Activated gamma-delta T cell treated with anti-CD3 and anti-CD28 coated beads, Interleukin-2, amount 50 U/mL, for 16 hours (primary cell): Measurements from ENCODE around the gene OR4N5.
"Not testable (repeated sequence)": the region's sequence is repeated elsewhere in the genome, so short reads cannot be mapped to it uniquely, and the experiment has no call there.

Experiments
- DNase-seq: peaks from one replicate; pipeline ENCODE4 v3.0.0-alpha.2; 2020; ENCODE audit warnings: low read depth

The OR4N5 gene, protein sequence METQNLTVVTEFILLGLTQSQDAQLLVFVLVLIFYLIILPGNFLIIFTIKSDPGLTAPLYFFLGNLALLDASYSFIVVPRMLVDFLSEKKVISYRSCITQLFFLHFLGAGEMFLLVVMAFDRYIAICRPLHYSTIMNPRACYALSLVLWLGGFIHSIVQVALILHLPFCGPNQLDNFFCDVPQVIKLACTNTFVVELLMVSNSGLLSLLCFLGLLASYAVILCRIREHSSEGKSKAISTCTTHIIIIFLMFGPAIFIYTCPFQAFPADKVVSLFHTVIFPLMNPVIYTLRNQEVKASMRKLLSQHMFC

DNA sequence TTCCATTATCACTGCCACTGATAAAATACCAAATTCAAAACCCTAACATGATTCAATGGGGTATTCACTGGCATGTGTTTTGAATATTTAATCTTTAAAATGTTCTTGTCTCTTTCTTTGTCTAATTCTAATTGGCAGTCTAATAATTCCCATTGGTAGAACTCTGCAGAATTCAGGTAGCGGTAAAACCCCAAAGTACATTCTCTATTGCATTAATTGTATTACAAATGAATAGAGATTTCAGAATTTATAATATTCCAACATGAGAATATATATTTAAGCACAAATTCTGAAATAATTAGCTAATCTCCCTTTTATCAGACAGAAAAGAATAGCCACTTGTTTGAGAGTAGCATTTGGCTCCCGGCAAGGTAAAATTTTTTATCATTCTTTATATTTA is at the start of gene OR4N5:
Gene OR4N5 (plus strand): TSS at position 301 of the 400 bp plus-strand sequence. CDS start 4,916 bp downstream, outside the sequence.
- DNase-seq, result no peak

GRCh38 chr14:20092050-20092449 is 46.6 kb upstream of the OR4N5 start:
- DNase-seq, result no peak

DNA sequence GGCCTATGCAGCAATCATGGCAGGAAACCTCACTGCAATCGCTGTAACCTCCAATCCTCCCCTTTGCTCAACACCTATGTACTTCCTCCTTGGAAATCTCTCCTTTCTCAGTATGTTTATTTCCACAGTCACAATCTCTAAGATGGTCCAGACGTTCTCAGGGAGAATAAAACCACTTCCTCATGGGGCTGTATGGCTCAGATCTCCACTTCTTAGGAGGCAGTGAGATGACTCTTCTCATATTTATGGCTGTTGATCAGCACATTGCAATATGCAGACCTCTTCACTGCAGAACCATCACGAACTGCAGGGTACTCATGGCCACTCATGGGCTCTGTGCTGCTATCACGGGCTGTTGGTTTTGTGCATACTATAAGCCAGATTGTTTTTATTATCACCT is 45.2 kb upstream of the OR4N5 start:
- no peak for DNase-seq

DNA sequence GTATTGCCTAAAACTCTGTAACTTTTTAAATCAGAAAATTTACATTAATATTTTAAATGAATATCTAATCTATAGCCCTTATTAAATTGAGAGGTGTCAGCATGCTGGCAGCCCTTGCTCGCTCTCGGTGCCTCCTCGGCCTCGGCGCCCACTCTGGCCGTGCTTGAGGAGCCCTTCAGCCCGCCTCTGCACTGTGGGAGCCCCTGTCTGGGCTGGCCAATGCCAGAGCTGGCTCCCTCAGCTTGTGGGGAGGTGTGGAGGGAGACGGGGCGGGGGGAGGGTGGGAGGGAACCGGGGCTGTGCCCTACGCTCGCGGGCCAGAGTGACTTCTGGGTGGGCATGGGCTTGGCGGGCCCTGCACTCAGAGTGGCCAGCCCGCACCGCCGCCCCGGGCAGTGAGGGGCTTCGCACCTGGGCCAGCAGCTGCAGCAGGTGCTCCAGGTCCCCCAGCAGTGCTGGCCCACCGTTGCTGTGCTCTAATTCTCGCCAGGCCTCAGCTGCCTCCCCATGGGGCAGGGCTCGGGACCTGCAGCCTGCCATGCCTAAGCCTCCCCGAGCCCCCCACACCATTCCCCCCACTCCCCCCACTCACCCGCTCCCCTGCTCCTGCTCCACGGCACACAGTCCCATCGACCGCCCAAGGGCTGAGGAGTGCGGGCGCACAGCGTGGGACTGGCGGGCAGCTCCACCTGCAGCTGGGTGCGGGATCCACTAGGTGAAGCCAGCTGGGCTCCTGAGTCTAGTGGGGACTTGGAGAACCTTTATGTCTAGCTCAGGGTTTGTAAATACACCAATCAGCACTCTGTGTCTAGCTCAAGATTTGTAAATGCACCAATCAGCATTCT is 39.5 kb upstream of the OR4N5 start:
- DNase-seq, result not testable (repeated sequence)

- DNase-seq, result no peak
Observed at GRCh38 chr14:20110438-20110837, 28.2 kb upstream of the OR4N5 start, which contains the start of gene OR4K17. Gene OR4K17, plus strand, starts transcription at chr14:20110739. Its CDS starts 6,761 bp downstream, at chr14:20117500.

DNA sequence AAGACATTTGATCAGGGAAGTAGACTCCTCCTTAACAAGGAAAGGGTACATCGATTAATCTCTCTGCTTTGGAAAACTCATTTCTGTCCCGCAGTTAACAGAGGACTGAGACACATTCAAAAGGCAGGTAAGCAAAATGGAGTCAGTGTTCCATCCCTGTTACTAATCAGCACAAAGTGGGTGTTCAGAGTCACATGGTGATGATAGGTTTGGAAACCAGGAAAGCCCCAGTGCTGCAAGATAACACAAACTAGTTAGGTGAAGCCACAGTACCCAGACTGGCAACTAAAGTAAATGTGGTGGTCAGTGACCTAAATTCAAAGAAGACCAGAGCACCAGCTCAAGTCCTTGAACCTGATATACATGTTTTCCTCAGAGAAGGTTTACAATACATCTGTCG is 26.3 kb upstream of the OR4N5 start:
- no peak for DNase-seq

DNA sequence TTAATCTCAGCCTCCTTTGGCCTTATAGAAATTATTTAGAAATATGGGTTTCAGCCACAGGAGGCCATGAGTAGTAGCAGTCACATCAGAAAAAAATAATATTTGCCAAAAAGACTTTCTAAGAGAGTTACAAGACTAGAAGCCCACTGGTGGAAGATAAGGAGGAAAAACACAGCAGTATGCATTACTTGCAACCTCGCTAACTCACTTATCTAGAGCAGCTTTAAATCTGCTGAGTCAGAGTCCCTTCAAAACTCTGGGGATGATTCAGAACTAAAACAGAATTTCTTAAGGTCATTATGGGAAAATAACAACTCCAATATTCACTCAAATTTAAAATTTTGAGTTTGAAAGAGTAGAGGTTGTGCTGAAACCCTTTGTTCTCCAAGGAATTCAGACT is 21.9 kb upstream of the OR4N5 start:
- DNase-seq, result no peak

- DNase-seq, result no peak
Observed at GRCh38 chr14:20118795-20119194, 19.8 kb upstream of the OR4N5 start.

DNA sequence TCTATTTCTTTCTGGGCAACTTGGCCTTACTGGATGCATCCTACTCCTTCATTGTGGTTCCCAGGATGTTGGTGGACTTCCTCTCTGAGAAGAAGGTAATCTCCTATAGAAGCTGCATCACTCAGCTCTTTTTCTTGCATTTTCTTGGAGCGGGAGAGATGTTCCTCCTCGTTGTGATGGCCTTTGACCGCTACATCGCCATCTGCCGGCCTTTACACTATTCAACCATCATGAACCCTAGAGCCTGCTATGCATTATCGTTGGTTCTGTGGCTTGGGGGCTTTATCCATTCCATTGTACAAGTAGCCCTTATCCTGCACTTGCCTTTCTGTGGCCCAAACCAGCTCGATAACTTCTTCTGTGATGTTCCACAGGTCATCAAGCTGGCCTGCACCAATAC is 5.3 kb downstream of the OR4N5 start:
- DNase-seq, result no peak

GRCh38 chr14:20144820-20145219 is 6.2 kb downstream of the OR4N5 start:
- DNase-seq, result no peak

GRCh38 chr14:20164462-20164861 is 25.8 kb downstream of the OR4N5 start:
- DNase-seq, result no peak

GRCh38 chr14:20167091-20167490 is 28.5 kb downstream of the OR4N5 start:
- no peak for DNase-seq

GRCh38 chr14:20169852-20170251 is 31.2 kb downstream of the OR4N5 start:
- DNase-seq, result not testable (repeated sequence)

GRCh38 chr14:20174205-20174604 is 35.6 kb downstream of the OR4N5 start:
- not testable (repeated sequence) for DNase-seq

GRCh38 chr14:20176330-20176729 is 37.7 kb downstream of the OR4N5 start:
- no peak for DNase-seq

DNA sequence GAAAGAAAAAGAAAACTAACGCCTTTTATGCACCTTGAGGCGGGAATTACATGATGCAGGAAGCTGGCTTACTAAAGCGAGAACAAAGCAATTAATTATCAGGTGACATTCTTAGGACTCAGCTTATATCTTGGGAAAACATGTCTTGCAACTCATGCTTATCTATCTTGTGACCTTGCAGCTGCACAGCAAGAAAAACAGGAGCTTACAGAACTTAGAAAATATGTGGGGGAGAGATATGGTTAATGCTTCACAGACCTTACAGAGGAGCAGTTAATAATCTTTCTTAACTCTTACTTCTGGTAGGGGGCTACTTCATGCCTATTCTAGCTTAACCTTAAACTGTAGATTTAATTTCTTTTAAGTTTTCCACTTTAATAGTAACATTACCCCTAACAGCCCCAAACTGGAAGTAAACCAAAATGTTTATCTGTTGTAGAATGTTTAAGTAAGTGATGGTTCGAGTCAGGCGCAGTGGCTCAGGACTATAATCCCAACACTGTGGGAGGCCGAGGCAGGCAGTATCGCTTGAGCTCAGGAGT is 38.9 kb downstream of the OR4N5 start:
- no peak for DNase-seq

- DNase-seq, result no peak
Observed at GRCh38 chr14:20179218-20179617, 40.6 kb downstream of the OR4N5 start.

- DNase-seq, result no peak
Observed at GRCh38 chr14:20179880-20180279, 41.3 kb downstream of the OR4N5 start.

GRCh38 chr14:20180486-20180885 is 41.9 kb downstream of the OR4N5 start:
- DNase-seq, result no peak

- DNase-seq, result no peak
Observed at GRCh38 chr14:20184181-20184580, 45.6 kb downstream of the OR4N5 start.

DNA sequence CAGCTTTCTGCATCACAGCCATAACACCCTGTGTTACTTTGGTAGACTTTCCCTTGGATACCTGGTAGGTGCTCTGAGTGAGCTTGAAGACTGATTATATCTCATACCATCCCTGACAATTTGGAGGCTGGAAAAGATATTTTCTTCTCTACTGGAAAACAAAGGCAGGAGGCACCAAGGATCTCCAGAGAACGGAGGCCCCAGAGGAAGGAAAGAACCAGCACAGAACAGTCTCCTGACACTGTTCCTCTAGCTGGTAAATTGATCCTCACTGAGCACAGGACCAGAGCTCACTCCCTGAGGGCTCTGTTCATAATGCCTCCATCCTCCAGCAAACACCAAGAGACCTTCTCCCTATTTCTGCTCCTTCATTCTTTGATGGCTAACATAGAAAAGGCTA is 52.0 kb downstream of the OR4N5 start, which contains the start of gene OR11G2:
Gene OR11G2 (plus strand): TSS at position 301 of the 400 bp plus-strand sequence. CDS start 6,542 bp downstream, outside the sequence.
- no peak for DNase-seq

DNA sequence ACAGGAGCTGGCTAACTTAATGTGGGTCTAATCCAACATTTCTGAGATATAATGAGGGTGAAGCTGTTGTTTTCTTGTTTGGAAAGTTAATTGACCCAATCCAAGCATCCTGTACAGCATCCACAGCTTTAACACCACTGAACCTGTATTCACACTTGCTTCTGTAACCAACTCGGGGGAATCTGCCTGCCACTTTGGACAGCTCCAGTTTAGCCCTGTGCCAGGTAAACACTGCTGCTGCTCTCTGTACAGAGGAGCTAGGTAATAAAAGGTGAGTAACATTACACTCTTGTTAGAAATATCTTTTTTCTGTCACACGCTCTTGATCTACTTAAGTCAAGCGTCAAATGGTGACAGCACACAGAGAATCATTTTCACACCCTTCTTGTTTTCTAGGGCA is 52.8 kb downstream of the OR4N5 start:
- DNase-seq, result no peak

DNA sequence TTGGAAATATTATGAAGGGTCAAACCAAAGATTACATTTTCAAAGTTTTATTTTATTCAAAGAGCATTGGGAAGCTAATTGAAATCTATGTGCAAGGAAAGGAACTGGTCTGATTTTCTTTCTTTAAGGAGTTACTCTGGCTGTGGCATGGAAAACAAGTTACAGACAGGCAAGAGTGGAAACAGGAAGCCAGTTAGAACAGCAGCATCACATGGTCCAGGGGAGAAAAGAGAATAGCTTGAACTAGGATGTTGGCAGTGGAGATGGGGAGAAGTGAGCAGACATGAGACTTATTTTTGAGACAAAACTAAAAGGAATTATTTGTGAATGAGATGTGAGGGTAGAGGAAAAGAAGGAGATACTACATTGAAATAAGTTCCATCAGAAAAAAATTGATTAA is 55.5 kb downstream of the OR4N5 start:
- no peak for DNase-seq
